IMR-90 (cell line): ENCODE measurements around the gene AGAP1. TPM values are rescaled to one million over a fixed set of nuclear protein-coding genes. Genes with fewer than 3 reads are reported as not detected.

ENCODE experiments used
- ATAC-seq: fragments of 200-7000 bp; cut with Tn5 transposase; 2 replicates; pipeline ENCODE4 v1.9.1; 2020; ENCODE audit warnings: low read depth, mild to moderate bottlenecking, moderate library complexity
- BruUV-seq: library from RNA; stranded (reverse); fragments of 400-500 nt; replicated peaks from 2 replicates; lab custom pipeline; 2021; lab: Mats Ljungman, UMichigan
- CTCF ChIA-PET: fragments of 300-600 bp; formaldehyde crosslinking; extraction: SDS; loops from one replicate; lab custom pipeline; 2021; ENCODE audit warnings: antibody characterized with exemption; lab: Yijun Ruan, JAX
- POLR2A ChIA-PET: fragments of 300-600 bp; sonication (Branson Sonifier 250); formaldehyde crosslinking; loops from one replicate; lab custom pipeline; 2022; ENCODE audit warnings: antibody characterized with exemption; ENCODE audit not compliant: unreplicated experiment; lab: Charles Lee
- DNase-seq: peaks from one replicate; pipeline ENCODE4 v3.0.0; 2013
- H2AFZ ChIP-seq: replicated peaks from 2 replicates; pipeline ENCODE3; 2013; ENCODE audit warnings: low read length, mild to moderate bottlenecking; ENCODE audit not compliant: poor library complexity
- H2AK5ac ChIP-seq: 2 replicates; pipeline ENCODE4 v1.6.1; 2013; ENCODE audit warnings: low read depth, low read length, inconsistent platforms
- H2AK9ac ChIP-seq: replicated peaks from 2 replicates; pipeline ENCODE3; 2013; ENCODE audit warnings: mild to moderate bottlenecking, low read depth, low read length, moderate library complexity; ENCODE audit not compliant: poor library complexity
- H2BK120ac ChIP-seq: 2 replicates; pipeline ENCODE4 v1.6.1; 2013; ENCODE audit warnings: low read depth, low read length, inconsistent platforms
- H2BK15ac ChIP-seq: 3 replicates; pipeline ENCODE4 v1.6.1; 2013; ENCODE audit warnings: low read depth, low read length, inconsistent platforms
- H2BK20ac ChIP-seq: 2 replicates; pipeline ENCODE4 v1.6.1; 2013; ENCODE audit warnings: low read depth, mild to moderate bottlenecking, inconsistent platforms, low read length, moderate library complexity
- H2BK5ac ChIP-seq: 2 replicates; pipeline ENCODE4 v1.6.1; 2013; ENCODE audit warnings: mild to moderate bottlenecking, low read depth, low read length, inconsistent platforms; ENCODE audit not compliant: poor library complexity, severe bottlenecking
- H3K14ac ChIP-seq: replicated peaks from 2 replicates; pipeline ENCODE4 v1.6.1; 2013; ENCODE audit warnings: low read depth, low read length, inconsistent platforms
- H3K18ac ChIP-seq: 2 replicates; pipeline ENCODE4 v1.6.1; 2013; ENCODE audit warnings: low read depth, low read length, control low read depth
- H3K23ac ChIP-seq: 2 replicates; pipeline ENCODE4 v1.6.1; 2013; ENCODE audit warnings: low read depth, low read length, inconsistent platforms
- H3K27ac ChIP-seq: 2 replicates; pipeline ENCODE4 v1.5.1; 2013; ENCODE audit warnings: mild to moderate bottlenecking, control low read depth, low read length; ENCODE audit not compliant: insufficient read depth
- H3K27me3 ChIP-seq: 2 replicates; pipeline ENCODE4 v1.6.1; 2013; ENCODE audit warnings: low read length; ENCODE audit not compliant: control insufficient read depth, insufficient read depth
- H3K36me3 ChIP-seq: 2 replicates; pipeline ENCODE4 v1.6.1; 2013; ENCODE audit warnings: low read length, mixed read lengths; ENCODE audit not compliant: control insufficient read depth, insufficient read depth
- H3K4ac ChIP-seq: 2 replicates; pipeline ENCODE4 v1.6.1; 2013; ENCODE audit warnings: low read depth, low read length, inconsistent platforms
- H3K4me1 ChIP-seq: 2 replicates; pipeline ENCODE4 v1.6.1; 2013; ENCODE audit warnings: low read length, mixed read lengths; ENCODE audit not compliant: control insufficient read depth, insufficient read depth
- H3K4me2 ChIP-seq: 2 replicates; pipeline ENCODE4 v1.6.1; 2013; ENCODE audit warnings: low read depth, mild to moderate bottlenecking, control low read depth, low read length, moderate library complexity
- H3K4me3 ChIP-seq: 2 replicates; pipeline ENCODE4 v1.5.1; 2013; ENCODE audit warnings: low read depth, mild to moderate bottlenecking, control low read depth, low read length, moderate library complexity; ENCODE audit not compliant: insufficient read depth
- H3K56ac ChIP-seq: 2 replicates; pipeline ENCODE4 v1.6.1; 2013; ENCODE audit warnings: low read length, inconsistent platforms; ENCODE audit not compliant: insufficient read depth; ENCODE audit errors: extremely low read depth
- H3K79me1 ChIP-seq, 2 experiments: 2 replicates each; pipeline ENCODE4 v1.6.1; 2013; ENCODE audit warnings: low read length in 2 of 2, inconsistent platforms in 1 of 2, low read depth in 1 of 2
- H3K9ac ChIP-seq: 2 replicates; pipeline ENCODE4 v1.6.1; 2013; ENCODE audit warnings: low read depth, low read length, control low read depth
- H3K9me1 ChIP-seq: 2 replicates; pipeline ENCODE4 v1.6.1; 2013; ENCODE audit warnings: low read length, inconsistent platforms; ENCODE audit not compliant: insufficient read depth
- H3K9me3 ChIP-seq: 2 replicates; pipeline ENCODE4 v1.6.1; 2013; ENCODE audit warnings: low read length; ENCODE audit not compliant: control insufficient read depth, insufficient read depth
- H4K20me1 ChIP-seq: 2 replicates; pipeline ENCODE4 v1.6.1; 2013; ENCODE audit warnings: low read length, inconsistent platforms; ENCODE audit not compliant: insufficient read depth
- H4K5ac ChIP-seq: 2 replicates; pipeline ENCODE4 v1.6.1; 2013; ENCODE audit warnings: mild to moderate bottlenecking, low read depth, low read length, control low read depth
- H4K8ac ChIP-seq, 2 experiments: 2 replicates each; pipeline ENCODE4 v1.6.1; 2013; ENCODE audit warnings: low read depth in 2 of 2, low read length in 2 of 2, control low read depth in 1 of 2, inconsistent platforms in 1 of 2
- H4K91ac ChIP-seq: 2 replicates; pipeline ENCODE4 v1.6.1; 2013; ENCODE audit warnings: low read depth, low read length, inconsistent platforms; ENCODE audit not compliant: insufficient read depth
- BHLHE40 ChIP-seq: fragments of 150-350 bp; IDR thresholded peaks from 2 replicates; pipeline ENCODE4 v1.6.1; 2016; ENCODE audit warnings: mild to moderate bottlenecking, low read depth, low read length
- CEBPB ChIP-seq: IDR thresholded peaks from 2 replicates; pipeline ENCODE4 v1.6.1; 2012; ENCODE audit warnings: low read depth, low read length, improper control_type of control experiment
- CHD1 ChIP-seq: IDR thresholded peaks from 2 replicates; pipeline ENCODE4 v1.6.1; 2012; ENCODE audit warnings: low read depth, low read length, improper control_type of control experiment
- FOS ChIP-seq: fragments of 150-350 bp; IDR thresholded peaks from 2 replicates; pipeline ENCODE4 v1.6.1; 2016; ENCODE audit warnings: low read depth, low read length
- MAFK ChIP-seq: IDR thresholded peaks from 2 replicates; pipeline ENCODE4 v1.6.1; 2012; ENCODE audit warnings: low read depth, low read length, improper control_type of control experiment
- MAZ ChIP-seq: IDR thresholded peaks from 2 replicates; pipeline ENCODE4 v1.6.1; 2012; ENCODE audit warnings: low read depth, mild to moderate bottlenecking, low read length, improper control_type of control experiment, moderate library complexity, borderline replicate concordance
- MXI1 ChIP-seq: IDR thresholded peaks from 2 replicates; pipeline ENCODE4 v1.6.1; 2012; ENCODE audit warnings: low read depth, mild to moderate bottlenecking, low read length, moderate library complexity, borderline replicate concordance
- NFE2L2 ChIP-seq: fragments of 150-350 bp; IDR thresholded peaks from 2 replicates; pipeline ENCODE4 v1.6.1; 2016; ENCODE audit warnings: low read depth, mild to moderate bottlenecking, low read length
- POLR2A ChIP-seq: IDR thresholded peaks from 2 replicates; pipeline ENCODE4 v1.6.1; 2012; ENCODE audit warnings: mild to moderate bottlenecking, low read depth, low read length
- RAD21 ChIP-seq: IDR thresholded peaks from 2 replicates; pipeline ENCODE4 v1.6.1; 2012; ENCODE audit warnings: low read length, improper control_type of control experiment
- RCOR1 ChIP-seq: IDR thresholded peaks from 2 replicates; pipeline ENCODE4 v1.6.1; 2012; ENCODE audit warnings: mild to moderate bottlenecking, low read length, improper control_type of control experiment; ENCODE audit not compliant: insufficient replicate concordance
- RFX5 ChIP-seq: IDR thresholded peaks from 2 replicates; pipeline ENCODE4 v1.8.0; 2012; ENCODE audit warnings: low read depth, mild to moderate bottlenecking, low read length, moderate library complexity
- SMC3 ChIP-seq: fragments of 150-350 bp; IDR thresholded peaks from 2 replicates; pipeline ENCODE4 v1.6.1; 2016; ENCODE audit warnings: low read depth, mild to moderate bottlenecking, antibody characterized with exemption, low read length, moderate library complexity
- WGBS, 2 experiments: methylation state at CpG; one replicate each; pipeline versions ENCODE4 v1.1.5 to v1.1.7; 2013; ENCODE audit warnings: missing lambda C conversion rate in 2 of 2; ENCODE audit not compliant: insufficient read length in 1 of 2; ENCODE audit errors: extremely low coverage in 2 of 2; 5-methylcytosine and 5-hydroxymethylcytosine counted together
- dilution Hi-C: fragments of 300-500 bp; cut with HindIII; formaldehyde crosslinking; loops from one replicate; pipeline ENCODE4 v1.14.3; 2018; ENCODE audit warnings: low sequenced_read_pairs; ENCODE audit not compliant: unreplicated experiment
- in situ Hi-C: fragments of 300-500 bp; cut with MboI; formaldehyde crosslinking; loops from 3 replicates; pipeline ENCODE4 v1.14.3; 2019; ENCODE audit warnings: low sequenced_read_pairs, inconsistent platforms, mixed read lengths
- intact Hi-C: fragments of 100-400 bp; cut with micrococcal nuclease; formaldehyde crosslinking; loops from 2 replicates; pipeline ENCODE4 v1.10.0; 2022
- polyA plus RNA-seq, 3 experiments: library from polyadenylated mRNA; depleted of rRNA; stranded (reverse); fragments of >200 nt; gene quantifications; 2 replicates each; pipeline ENCODE4 v1.2.3, GENCODE V29; 2012; ENCODE audit warnings: low replicate concordance in 1 of 3
- total RNA-seq: library from RNA; depleted of rRNA; stranded (reverse); fragments of >200 nt; gene quantifications from 2 replicates; pipeline ENCODE4 v1.2.3, GENCODE V29; 2012
- TF ChIP-seq, protein P1 (sequence below): conservative IDR thresholded peaks from 2 replicates; pipeline ENCODE4 v1.5.1; 2012; ENCODE audit warnings: mild to moderate bottlenecking, low read depth, low read length, improper control_type of control experiment
- TF ChIP-seq, protein P2 (sequence below): fragments of 150-350 bp; IDR thresholded peaks from 2 replicates; pipeline ENCODE4 v1.6.1; 2016; ENCODE audit warnings: low read depth, mild to moderate bottlenecking, low read length, moderate library complexity, borderline replicate concordance
- TF ChIP-seq, protein P3 (sequence below): fragments of 150-350 bp; IDR thresholded peaks from 2 replicates; pipeline ENCODE4 v1.6.1; 2017; ENCODE audit warnings: mild to moderate bottlenecking, antibody characterized with exemption, low read length, low read depth

The AGAP1 gene
- total and polyA plus RNA-seq, 2 of the 4 experiments (the other 2 are of a cell fraction) = 15.1 to 16.4 TPM

DNA sequence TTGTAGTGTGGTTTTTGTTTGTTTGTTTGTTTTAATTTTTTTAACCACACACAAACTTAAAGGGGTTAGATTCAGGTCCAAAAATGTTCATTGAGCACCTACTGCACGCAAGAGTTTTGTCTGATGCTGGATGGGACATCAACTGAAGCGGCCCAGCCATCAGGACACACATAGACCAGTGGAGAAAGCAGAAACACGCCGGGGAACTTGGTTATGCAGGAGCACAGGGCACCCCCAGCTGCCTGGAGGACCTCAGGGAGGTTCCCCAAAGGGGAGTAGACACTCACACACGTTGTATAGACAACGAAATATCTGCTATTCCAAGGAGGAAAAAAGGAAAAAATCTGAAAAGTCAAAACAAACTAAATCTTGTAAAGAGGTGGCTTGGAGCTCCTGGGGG is 482.7 kb downstream of the AGAP1 start:
- no CpG with 5 or more reads among the region's 6 CpGs for WGBS, 2 experiments
- dilution Hi-C loops = no loop called here

More for the DNA sequence above, 482.7 kb downstream of the AGAP1 start:
- Histone ChIP-seq H2AK5ac (no peak overlapping the region), H3K9me3 (no peaks in the 10 kb centered on the region), H2BK120ac (no peak overlapping the region), H4K91ac (no peak overlapping the region), H3K9me1 (no peaks in the 10 kb centered on the region; the same call in 1 of the 2 replicates), H3K9ac (no peak overlapping the region), H3K36me3 (peaks cover 6% of the 10 kb centered on the region), H4K8ac (no peak overlapping the region), H3K4me2 (no peak overlapping the region), H2BK15ac (no peak overlapping the region), H4K5ac (no peak overlapping the region), H3K4me3 (no peak overlapping the region), H3K27me3 (no peaks in the 10 kb centered on the region), H3K4me1 (no peaks in the 10 kb centered on the region), H3K4ac (no peak overlapping the region), H4K20me1 (no peaks in the 10 kb centered on the region), H2BK5ac (no peak overlapping the region), H3K27ac (no peak overlapping the region), H2BK20ac (no peak overlapping the region), H3K18ac (no peak overlapping the region), H2AFZ (no peak overlapping the region), H2AK9ac (no peak overlapping the region), H3K56ac (no peak overlapping the region), H3K14ac (no peak overlapping the region), H3K23ac (no peak overlapping the region), H3K79me1 (no peaks in the 10 kb centered on the region)
- intact Hi-C loops = no loop called here
- CTCF ChIA-PET = no interaction called here
- DNase-seq (no peak), ATAC-seq (no peak)
- no TSS peak for BruUV-seq
- no peak for TF ChIP-seq RFX5
- TF ChIP-seq RAD21 = no peak
- TF ChIP-seq, protein P1, sequence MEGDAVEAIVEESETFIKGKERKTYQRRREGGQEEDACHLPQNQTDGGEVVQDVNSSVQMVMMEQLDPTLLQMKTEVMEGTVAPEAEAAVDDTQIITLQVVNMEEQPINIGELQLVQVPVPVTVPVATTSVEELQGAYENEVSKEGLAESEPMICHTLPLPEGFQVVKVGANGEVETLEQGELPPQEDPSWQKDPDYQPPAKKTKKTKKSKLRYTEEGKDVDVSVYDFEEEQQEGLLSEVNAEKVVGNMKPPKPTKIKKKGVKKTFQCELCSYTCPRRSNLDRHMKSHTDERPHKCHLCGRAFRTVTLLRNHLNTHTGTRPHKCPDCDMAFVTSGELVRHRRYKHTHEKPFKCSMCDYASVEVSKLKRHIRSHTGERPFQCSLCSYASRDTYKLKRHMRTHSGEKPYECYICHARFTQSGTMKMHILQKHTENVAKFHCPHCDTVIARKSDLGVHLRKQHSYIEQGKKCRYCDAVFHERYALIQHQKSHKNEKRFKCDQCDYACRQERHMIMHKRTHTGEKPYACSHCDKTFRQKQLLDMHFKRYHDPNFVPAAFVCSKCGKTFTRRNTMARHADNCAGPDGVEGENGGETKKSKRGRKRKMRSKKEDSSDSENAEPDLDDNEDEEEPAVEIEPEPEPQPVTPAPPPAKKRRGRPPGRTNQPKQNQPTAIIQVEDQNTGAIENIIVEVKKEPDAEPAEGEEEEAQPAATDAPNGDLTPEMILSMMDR = no peak
- no peak for TF ChIP-seq MXI1
- TF ChIP-seq MAZ = no peak
- TF ChIP-seq MAFK = no peak
- no peak for TF ChIP-seq POLR2A
- no peak for TF ChIP-seq CEBPB
- no peak for TF ChIP-seq SMC3
- TF ChIP-seq CHD1 = no peak
- TF ChIP-seq, protein P2, sequence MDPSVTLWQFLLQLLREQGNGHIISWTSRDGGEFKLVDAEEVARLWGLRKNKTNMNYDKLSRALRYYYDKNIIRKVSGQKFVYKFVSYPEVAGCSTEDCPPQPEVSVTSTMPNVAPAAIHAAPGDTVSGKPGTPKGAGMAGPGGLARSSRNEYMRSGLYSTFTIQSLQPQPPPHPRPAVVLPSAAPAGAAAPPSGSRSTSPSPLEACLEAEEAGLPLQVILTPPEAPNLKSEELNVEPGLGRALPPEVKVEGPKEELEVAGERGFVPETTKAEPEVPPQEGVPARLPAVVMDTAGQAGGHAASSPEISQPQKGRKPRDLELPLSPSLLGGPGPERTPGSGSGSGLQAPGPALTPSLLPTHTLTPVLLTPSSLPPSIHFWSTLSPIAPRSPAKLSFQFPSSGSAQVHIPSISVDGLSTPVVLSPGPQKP = no peak
- no peak for TF ChIP-seq NFE2L2
- TF ChIP-seq, protein P3, sequence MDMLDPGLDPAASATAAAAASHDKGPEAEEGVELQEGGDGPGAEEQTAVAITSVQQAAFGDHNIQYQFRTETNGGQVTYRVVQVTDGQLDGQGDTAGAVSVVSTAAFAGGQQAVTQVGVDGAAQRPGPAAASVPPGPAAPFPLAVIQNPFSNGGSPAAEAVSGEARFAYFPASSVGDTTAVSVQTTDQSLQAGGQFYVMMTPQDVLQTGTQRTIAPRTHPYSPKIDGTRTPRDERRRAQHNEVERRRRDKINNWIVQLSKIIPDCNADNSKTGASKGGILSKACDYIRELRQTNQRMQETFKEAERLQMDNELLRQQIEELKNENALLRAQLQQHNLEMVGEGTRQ = no peak
- no peak for TF ChIP-seq RCOR1
- TF ChIP-seq FOS = no peak
- TF ChIP-seq BHLHE40 = no peak
- in situ Hi-C loops = no loop called here
- POLR2A ChIA-PET = no interaction called here
